ENCODE results near the gene TMX1.

The TMX1 gene

DNA sequence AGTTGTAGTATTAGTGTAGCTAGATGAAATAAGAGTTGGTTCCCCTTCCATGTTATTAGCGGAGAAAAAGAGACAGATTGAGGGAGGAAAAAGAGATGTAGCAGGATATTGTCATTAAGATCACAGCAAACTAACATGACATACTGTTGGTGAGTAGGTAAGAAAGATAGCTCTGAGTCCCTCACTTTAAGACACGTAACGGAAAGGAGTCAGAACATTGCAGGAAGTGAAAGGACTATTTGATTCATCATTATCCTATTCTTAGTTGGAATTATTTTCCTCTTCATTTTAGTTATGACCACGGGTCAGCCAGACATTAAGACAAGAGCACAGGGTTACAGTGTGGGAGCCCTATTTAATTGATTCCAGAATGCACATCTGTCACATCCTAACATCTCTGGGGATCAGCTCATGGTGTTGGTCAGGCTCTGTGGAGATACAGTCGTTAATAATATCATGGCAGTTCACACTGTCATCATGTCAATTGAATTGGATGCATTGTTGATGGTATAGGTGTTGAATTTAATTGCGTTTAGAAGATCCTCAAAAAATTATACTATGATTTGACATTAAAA, 55.0 kb downstream of the TMX1 start:
- DNase-seq = no peak

GRCh38 chr14:51295646-51296263, 55.7 kb downstream of the TMX1 start:
- DNase-seq = no peak

DNA sequence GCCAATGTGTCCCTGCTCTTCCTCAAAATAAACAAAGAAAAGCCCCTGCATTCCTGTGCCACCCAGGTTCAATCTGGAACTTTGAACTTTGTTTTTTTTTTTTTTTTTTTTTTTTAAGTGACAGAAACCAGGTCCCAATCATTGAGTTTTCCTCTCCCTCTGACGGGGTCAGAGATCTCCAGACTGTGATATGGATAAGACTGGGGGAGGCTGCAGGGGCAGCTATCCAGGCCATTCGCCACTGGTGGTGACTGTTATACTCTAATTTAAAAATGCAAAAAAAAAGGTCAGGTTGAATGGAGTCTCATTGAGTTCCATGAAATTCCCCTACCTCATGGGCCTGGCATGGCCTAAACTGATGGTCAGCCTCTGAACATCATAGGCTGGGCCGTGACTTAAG, 57.0 kb downstream of the TMX1 start:
- no peak for DNase-seq

- peak in 1 of 2 donors; percentile 10 for DNase-seq
Measured at GRCh38 chr14:51298895-51299294, 58.8 kb downstream of the TMX1 start.

DNA sequence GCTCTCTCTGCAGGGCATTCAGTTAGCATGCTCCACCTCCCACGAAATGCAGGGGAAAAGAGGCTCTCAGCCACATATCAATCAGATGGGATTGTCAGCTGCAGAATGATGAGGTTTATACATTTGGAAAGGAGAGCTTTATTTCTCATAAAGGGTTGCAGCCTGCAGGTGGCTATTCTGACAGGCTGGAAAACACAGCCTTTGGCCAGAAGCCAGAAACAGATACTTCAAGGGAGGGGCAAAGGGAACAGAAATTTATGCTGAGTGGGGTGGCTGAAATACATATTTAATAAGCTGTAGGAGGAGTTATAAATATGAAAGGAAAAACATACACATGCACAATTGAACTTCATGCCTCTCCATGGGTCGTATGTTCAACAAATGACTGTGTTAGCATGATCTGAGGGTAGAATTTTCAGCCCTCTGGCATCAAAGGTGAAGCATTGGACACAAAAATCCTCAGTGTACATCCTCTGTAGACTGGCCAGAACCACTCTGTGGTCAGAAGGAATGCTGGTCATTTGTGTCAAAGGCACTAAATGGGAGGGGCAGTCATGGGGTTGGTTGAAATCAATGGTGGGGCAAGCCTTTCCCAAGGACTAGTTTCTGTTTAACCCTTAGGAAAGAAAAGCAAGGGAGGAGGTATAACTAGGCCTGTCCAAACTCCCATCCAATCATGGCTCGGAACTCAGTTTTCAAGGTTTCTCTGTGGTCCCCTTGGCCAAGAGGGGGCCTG, 62.4 kb downstream of the TMX1 start:
- no peak for DNase-seq

DNA sequence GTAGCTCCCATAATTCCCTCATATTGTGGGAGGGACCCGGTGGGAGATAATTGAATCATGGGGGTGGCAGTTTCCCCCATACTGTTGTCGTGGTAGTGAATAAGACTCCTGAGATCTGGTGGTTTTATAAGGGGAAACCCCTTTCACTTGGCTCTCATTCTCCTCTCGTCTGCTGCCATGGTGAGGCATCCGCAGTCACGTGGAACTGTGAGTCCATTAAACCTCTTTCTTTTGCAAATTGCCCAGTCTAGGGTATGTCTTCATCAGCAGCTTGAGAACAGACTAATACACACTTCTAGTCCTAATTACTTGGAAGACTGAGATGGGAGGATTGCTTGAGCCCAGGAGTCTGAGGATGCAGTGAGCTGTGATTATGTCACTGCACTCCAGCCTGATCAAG, 64.4 kb downstream of the TMX1 start:
- no peak for DNase-seq

- no peak for DNase-seq
Measured at GRCh38 chr14:51304941-51305340, 64.9 kb downstream of the TMX1 start.

DNA sequence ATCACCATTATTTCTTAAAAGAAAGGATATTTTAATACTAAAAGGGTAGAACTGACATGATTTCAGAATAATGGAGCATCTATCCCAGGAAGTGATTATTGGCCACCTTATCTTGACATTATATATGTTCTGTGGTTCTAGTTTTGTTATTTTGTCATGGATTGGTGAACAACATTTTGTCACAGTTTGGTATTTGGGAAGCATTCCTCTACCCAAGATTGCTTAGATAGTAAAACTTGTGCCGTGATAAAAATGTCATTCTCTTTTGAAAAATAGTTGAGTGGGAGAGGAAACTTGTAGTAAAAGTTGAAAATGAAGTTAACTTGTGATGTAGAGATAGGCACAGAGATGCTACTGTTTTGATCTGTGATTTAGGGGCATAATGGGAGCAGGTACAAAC, 65.7 kb downstream of the TMX1 start:
- no peak for DNase-seq

All from bone marrow (tissue), 2 donors.